Measurements from ENCODE around the gene DTX3L.
A peak's percentile ranks its signal among the peaks of the same experiment; 100 is the strongest.

Gene DTX3L

DNA sequence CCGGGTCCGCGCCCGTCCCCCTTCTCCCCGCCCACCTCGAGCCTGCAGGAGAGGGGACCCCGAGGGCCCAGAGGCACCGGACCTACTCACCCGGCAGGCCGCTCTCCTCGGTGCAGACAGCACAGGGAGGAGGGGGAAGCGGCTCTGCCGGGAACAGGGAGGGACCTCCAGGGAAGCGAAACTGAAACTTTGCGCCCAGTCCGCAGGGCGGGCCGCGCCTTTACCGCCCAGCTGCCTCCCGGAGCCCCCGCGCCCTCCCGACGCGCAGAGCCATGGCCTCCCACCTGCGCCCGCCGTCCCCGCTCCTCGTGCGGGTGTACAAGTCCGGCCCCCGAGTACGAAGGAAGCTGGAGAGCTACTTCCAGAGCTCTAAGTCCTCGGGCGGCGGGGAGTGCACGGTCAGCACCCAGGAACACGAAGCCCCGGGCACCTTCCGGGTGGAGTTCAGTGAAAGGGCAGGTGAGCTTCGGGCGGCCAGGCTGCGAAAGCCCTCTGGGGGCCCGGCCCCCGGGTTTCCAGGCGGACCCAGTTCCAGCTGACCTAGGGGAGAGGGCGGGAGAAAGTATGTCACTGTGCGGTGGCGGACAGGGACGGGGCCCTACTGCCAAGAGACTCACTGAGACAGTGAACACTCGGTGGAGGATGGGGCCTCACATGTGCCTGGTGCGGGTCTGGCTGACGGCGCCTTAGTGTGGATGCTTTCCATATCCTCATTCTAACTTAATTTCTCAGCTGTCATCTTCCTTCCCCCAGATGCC lies at the start of gene DTX3L, which contains the start of gene PARP9:
TSS of gene DTX3L (plus strand) at position 184 of the 758 bp plus-strand sequence. CDS start at position 273, 89 bp downstream.
TSS of gene PARP9 (minus strand) at position 146 of the 758 bp plus-strand sequence. CDS start 4,680 bp downstream, outside the sequence.
- peak; percentile 88 for DNase-seq

DNA sequence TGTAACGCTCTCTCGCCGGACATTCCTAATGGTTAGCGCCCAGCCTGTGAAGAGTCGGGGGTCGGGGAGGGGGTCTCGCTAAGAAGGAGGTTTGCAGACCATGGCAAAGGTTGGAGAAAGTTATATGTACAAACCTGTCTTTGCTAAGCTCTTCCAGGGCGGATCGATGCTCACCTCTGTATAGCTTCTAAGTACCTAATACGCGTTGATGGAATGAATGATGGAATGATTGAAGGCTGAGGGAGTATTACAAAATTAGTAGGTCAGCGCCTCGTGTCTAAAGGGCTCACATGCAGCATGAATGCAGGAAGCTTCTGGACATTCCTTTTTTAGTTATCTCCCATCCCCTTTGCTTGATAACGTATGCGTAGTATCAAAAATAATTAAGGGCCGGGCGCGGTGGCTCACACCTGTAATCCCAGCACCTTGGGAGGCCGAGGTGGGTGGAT lies 49.1 kb upstream of the DTX3L start:
- no peak for DNase-seq

DNA sequence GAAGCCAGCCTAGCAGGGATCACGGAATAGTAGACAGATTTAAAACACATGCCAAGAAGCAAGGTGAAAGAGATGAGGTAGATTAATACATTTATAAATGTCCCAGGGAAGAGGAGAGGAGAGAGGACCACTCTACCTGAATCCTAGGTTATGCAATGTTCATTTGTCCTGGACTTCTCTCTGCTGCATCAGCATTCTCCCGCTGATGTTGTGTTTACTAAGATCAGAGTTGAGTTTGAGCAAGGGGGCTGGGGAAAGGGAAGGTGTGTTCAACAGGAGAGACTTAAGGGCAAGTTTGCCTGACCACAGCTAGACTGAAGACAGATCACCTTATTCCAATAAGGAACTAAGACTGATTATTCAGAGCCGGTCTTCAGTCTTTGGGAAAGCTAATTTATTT lies 48.3 kb upstream of the DTX3L start:
- DNase-seq: no peak

DNA sequence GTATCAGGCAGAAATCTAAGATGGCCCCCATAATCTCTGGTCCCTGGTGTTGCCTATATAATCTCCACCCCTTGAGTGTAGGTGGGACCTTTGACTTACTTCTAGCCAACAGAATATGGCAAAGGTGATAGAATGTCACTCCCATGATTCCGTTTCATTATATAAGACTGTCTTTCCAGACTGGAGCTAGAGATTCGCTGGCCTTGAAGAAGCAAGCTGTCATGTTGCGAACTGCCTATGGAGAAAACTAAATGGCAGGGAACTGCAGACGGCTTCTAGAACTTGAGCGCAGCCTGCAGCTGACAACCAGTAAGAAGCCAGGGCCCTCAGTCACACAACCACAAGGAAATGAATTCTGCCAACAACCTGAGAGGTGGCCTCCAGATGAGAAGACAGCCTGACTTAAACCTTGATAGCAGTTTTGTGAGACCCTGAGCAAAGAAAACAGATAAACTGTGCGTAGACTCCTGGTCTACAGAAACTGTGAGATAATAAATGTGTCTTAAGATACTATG lies 47.2 kb upstream of the DTX3L start:
- no peak for DNase-seq

DNA sequence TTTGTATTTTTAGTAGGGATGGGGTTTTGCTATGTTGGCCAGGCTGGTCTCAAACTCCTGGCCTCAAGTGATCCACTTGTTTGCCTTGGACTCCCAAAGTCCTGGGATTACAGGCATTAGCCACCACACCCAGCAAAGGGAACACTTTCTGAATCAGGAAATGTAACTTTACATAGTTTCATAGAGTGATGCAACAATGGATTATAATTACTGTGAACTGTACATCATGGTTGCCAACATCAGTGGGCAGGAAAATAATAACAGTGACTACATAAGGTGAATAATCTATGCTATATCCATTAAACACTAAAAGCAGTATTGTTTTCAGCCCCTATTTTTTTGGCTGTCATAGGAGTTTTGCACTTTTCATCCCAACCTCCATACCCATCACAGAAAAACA lies 44.4 kb upstream of the DTX3L start:
- DNase-seq: no peak

DNA sequence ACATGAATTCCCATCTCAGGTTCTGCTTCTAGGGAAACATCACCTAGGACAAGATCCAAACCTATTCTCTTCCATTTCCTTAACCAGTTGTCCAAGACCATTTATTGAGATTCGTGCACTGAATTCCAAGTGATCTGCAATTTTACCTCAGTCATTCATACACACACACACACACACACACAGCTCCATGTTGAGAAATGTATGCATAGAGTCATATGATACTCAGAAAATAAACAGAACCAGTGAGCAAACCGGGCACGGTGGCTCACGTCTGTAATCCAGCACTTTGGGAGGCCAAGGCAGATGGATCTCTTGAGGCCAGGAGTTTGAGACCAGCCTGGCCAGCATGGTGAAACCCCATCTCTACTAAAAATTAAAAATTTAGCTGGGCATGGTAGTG lies 43.3 kb upstream of the DTX3L start:
- DNase-seq: no peak

DNA sequence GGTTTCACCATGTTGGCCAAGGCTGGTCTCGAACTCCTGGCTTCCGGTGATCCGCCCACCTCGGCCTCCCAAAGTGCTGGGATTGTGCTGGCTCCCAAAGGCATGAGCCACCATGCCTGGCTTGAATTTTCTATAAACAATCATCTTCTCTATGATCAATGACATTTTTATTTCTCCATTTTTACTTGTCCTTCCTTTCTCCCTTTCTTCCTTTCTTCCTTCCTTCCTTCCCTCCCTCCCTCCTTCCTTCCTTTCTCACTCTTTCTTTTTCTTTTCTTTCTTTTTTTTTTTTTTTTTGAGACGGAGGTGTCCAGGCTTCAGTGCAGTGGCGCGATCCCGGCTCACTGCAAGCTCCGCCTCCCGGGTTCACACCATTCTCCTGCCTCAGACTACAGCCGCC lies 40.8 kb upstream of the DTX3L start:
- DNase-seq: no peak

DNA sequence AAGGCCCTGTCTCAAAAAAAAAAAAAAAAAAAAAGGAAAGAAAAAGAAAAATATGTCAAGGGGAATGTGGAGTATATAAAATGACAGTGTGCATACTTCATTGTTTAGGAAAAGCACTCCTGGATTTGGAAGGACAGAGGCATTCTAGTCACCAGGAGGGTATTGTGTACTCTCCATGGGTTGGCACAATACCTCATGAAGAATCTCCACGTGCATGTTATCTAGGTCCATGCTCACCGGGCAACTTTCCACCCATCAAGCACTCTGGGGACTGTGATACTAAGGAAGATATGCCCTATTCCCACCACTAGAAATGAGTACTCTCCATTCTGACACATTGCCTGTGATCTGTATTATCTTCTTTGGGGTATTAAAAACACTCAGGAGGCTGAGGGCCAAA lies 34.0 kb upstream of the DTX3L start:
- no peak for DNase-seq

DNA sequence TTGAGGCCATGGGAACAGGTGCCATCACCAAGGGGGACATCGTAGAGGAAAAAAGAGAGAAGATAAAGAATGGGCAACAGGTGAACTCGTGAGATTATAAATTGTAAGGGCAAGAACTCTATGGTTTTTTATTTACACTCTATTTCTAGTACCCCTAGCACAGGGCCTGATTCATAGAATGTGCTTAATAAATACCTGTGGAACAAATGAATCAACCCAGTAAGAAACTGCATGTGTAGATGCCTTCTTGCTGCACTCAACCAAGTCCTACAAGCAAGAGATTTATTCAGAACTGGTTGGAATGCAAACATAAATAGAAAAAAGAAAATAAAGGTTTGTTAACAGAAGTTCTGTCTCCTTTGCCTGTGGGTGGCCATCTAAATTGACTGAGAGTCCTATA lies 30.7 kb upstream of the DTX3L start:
- no peak for DNase-seq

DNA sequence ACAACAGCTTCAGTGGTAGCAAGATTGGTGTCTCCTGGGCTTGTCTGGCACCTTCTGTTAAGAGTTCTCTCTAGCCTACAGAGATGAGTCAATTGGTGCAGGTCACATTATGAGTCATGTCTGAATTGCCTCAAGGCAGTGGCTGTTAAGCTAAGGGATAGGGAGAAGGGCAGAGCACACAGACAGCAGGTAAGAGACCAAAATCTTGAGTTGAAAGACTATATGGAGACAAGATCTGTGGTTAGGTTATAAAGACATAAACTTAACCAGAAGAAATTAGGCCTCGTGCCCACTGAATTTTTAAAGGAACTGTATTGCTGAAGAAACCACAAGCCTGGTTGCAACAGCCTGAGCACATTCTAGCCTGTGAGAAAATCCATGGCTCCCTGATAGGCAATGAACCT lies 30.2 kb upstream of the DTX3L start:
- no peak for DNase-seq

DNA sequence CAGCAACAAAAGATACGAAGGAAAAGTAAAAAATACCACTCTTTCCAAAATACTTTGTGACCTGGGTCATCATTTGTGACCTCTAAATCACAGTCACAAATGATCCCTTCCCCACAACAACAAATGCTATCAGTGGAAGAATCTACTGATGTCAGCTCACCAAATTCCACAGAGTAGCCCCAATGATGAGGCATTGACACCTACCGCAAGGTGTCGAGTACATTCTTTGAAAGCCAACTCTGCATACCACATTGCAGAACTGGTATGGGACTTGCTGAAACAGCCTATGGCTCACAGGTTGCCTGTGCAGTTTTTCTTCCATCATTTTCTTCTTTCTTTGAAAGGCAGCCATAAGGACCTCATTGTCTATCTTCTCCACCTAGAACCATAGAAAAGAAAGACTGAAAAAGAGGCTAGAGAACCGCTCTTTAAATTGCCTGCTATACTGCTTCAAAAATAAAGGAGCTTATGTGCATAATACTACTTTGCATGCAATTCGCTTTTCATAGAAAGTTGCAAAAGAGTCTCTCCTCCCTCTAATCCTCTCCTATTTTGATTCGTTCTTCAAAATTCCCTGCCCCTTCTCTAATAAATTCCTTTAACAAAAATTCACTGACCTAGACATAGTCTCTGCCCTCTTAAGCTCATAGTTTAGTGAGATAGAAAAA lies 28.0 kb upstream of the DTX3L start:
- no peak for DNase-seq

DNA sequence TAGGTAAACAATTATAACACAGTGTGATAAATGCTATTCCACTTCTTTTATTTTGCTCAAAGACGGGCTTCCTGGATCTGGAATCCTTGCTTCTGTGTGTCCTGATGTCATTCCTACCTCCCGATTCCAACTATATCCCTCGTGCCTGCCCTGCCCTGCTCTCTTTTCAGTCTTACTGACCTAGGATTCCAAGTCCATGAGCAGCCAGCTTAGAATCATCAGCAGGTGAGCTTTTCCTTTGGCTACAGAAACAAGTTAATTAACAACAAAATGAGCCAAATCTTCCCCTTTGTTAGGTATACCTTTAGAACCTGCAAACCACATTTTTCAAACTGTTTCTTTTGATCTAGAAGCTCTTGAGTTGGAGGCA lies 27.5 kb upstream of the DTX3L start:
- DNase-seq: no peak

DNA sequence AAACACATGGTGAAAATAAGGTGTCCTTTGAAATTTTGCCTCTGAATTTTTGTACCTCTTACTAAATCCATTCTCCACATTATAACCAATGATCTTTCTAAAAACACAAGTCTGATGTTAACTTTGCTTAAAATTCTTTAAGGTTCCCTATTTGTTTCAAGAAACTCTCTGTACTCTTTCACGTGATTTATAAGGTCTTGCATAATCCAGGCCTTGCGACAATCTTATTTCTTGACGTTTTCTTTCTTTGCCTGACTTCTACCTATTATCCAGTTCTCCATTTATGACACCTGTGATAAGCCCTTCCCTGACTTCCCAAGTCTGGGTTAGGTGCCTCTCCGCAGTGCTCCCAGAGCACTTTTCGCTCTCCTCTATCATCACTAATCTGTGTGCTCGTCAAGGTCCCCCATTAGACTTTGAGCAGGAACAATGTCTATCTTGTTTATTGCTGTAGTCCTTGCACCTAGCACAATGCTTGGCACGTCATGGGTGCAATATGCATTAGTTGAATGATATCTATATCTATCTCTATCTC lies 25.1 kb upstream of the DTX3L start:
- DNase-seq: no peak

DNA sequence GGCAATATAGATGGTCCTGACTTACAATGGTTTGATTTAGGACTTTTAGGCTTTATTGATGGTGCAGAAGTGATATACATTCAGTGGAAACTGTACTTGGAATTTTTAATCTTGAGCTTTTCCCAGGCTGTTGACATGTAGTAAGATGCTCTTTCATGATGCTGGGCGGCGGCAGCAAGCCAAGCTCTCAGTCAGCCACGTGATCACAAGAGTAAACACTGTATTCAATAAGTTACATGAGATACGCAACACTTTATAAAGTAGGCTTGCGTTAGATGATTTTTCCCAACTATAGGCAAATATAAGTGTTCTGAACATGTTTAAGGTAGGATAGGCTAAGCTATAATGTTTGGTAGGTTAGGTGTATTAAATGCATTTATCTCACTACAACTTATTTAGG lies 18.0 kb upstream of the DTX3L start:
- no peak for DNase-seq

DNA sequence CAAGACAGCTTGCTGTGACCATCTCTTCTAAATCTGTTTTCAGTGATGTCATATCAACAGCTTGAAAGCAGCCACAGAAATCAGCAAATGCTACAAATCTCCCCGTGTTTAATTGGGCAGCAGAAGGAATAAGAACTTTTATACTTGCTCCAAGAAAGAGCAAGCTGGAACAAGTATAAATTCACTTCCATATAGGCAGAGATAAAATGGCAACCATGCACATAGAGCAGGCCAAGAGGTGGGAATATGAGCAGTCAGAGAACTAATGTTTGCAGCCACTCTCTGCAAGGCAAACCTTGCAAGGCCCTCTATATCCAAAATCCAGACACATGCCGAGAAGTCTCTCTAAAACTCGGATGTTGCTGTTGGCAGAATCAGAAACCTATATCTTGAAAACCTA lies 16.1 kb upstream of the DTX3L start:
- DNase-seq: no peak

DNA sequence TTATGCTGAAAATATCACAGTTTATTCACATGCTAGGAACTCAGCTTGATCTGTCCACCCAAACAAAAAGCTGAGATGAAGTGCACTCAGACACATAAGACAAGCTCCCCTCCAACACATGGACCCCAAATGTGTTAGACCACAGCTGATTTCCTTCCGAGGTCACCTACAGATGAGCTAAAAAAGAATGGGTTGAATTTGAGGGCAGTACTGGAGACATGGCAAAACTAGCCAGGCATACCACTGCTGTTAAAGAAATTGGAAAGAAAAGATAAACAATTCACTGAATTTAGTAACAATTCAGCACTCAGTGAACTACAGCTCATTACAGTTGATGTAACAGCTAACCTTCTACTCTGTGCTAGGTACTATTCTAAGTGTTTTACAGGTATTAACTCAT lies 15.5 kb upstream of the DTX3L start:
- DNase-seq: no peak

DNA sequence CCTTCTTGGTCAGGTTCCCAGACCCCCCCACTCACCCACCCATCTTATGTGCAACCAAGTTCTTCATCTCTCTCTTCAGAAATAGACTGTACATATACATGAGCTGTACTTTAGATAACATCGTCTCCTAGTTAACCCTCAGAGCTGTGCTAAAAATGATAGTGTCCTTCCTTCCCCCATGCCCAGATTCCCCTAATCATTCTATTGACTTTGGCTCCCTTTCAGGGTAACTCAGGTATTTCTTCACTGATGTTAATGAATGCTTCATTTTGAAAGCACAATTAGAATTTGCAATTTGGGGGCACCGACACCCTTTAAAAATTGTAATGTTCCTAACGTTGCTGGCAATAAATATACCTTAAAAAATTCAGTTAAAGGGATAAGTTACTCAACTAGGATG lies 11.0 kb upstream of the DTX3L start:
- DNase-seq: no peak

DNA sequence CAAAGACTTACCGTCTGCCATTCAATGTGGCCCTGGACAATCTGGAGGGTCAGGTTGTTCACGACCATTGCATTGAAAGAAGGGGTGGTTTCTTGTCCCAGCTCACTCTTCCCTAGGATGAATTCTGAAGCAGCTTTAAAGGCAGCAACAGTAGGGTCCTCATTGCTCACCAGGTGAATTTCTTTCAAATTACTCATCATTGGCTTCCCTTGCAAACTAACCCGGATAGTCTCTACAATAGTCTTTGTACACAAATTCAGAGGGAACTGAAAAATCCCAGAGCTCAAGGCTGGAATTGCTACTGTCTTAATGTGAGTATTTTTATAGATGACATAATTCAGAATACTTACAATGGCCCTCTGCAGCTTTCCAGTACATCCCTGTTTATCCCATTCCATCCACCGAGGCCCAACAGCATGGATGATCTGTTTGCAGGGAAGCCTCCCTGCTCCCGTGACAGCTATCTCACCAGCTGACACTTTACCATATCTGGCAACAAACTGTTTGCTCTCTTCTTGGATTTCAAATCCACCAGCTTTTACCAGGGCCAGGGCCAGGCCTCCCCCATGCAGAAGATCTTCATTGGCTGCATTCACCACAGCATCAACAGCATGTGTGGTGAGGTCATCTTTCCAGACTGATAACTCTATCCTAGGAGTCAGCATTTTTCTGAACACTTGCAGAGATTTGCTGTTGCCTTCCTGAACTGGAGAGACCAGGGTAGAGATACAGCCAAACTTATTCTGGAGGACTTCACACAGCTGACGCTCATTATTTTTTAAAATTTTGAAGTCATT lies 8.7 kb upstream of the DTX3L start:
- no peak for DNase-seq

DNA sequence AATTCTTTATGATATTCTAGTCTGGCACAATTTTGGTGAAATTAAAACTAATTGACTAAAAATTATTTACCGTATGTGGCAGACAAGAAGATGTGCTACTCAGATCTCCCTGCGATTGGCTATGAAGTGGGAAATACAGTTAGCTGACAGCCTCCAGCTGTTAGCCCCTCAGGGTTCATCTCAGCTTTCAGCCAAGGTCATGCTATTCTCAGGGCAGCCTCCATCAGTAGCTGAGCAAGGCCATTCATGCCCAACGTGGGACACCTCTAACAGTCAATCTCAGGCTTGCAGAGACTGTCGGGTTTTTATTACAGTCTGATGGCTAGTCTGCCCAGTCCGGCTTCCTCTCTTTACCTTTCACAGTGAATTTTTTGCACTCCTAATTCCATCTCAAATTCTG lies 6.8 kb upstream of the DTX3L start:
- DNase-seq: no peak

DNA sequence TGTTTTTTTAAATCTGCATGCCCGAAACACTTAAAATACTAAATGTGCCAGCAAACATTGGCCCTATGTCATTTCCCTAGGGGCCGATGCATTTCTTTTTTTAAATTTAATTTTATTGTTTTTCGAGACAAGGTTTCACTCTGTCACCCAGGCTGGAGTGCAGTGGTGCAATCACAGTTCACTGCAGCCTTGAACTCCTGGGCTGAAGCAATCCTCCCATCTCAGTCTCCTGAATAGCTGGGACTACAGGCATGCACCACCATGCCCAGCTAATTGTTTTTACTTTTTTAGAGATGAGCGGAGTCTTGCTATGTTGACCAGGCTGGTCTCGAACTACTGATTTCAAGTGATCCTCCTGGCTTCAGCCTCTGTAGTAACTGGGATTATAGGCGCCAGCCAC lies 5.5 kb upstream of the DTX3L start:
- no peak for DNase-seq

DNA sequence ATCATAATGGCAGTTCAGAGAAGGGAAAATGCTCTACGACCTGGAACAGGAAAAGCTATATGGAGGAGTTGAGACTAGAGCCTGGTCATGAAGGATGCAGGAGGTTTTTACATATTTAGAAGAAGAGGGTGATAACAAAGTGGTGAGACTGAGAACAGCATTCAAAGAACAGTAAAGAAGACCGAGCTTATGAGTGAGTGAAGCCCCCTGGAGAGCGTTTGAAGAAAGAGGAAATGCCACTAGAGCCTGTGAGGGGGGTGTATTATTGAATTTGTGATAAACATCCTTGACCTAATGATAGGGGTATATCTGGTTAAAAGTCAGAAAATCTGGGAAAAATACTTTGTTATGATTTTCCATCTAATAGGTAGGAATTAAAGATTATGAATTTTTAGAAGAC lies 4.2 kb upstream of the DTX3L start:
- no peak for DNase-seq

DNA sequence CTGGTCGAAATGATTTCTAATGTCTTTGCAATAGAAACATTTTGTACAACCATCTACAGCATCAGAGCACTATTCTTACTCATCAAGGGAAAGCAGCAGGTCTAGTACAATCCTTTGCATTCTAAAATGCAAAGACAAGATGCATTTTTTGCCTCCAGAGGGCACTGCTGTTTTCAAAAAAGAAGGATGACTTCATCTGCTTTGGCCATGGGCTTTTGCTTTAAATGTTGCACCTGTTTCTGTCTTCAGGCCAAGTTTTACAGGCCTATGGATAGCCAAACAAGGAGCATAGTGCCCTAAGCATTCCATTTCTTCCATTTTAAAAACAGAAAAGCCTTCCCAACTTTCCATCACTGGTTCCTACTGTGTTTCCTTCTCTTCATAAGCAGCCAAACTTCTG lies 3.5 kb upstream of the DTX3L start:
- DNase-seq: peak; percentile 68

All from activated CD8-positive, alpha-beta memory T cell treated with anti-CD3 and anti-CD28 coated beads for 24 hours (primary cell).